Measurements from ENCODE around the gene AFF3.
"Not testable (repeated sequence)": the region's sequence is repeated elsewhere in the genome, so short reads cannot be mapped to it uniquely, and the experiment has no call there.

AFF3 gene

DNA sequence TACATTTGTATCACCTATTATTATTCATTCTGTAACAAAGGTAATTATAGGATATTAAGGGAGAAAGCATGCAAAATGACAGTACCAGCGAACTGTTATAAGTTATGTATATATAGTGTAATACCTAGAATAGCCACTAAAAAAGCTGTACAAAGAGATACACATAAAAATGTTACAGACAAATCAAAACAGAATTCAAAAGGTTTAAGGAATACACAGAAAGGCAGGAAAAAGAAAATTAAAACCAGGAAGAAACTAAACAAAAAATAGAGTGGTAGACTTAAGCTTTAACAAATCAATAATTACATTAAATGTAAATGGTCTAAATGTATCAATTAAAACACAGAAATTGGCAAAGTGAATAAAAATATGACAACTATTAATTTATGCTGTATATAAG is 476.1 kb downstream of the AFF3 start:
- TF ChIP-seq, protein P1, sequence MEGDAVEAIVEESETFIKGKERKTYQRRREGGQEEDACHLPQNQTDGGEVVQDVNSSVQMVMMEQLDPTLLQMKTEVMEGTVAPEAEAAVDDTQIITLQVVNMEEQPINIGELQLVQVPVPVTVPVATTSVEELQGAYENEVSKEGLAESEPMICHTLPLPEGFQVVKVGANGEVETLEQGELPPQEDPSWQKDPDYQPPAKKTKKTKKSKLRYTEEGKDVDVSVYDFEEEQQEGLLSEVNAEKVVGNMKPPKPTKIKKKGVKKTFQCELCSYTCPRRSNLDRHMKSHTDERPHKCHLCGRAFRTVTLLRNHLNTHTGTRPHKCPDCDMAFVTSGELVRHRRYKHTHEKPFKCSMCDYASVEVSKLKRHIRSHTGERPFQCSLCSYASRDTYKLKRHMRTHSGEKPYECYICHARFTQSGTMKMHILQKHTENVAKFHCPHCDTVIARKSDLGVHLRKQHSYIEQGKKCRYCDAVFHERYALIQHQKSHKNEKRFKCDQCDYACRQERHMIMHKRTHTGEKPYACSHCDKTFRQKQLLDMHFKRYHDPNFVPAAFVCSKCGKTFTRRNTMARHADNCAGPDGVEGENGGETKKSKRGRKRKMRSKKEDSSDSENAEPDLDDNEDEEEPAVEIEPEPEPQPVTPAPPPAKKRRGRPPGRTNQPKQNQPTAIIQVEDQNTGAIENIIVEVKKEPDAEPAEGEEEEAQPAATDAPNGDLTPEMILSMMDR (IDR thresholded peaks at IDR 0.05; ENCODE audit: low read depth, low read length) = no peak
- DNase-seq (ENCODE audit: low read depth, low spot score) = no peak
- in situ Hi-C loops (cut with HindIII; ENCODE audit: low sequenced_read_pairs) = no loop called here
- no peak overlapping the region for H3K4me3 ChIP-seq (ENCODE audit: low read depth, low read length)

DNA sequence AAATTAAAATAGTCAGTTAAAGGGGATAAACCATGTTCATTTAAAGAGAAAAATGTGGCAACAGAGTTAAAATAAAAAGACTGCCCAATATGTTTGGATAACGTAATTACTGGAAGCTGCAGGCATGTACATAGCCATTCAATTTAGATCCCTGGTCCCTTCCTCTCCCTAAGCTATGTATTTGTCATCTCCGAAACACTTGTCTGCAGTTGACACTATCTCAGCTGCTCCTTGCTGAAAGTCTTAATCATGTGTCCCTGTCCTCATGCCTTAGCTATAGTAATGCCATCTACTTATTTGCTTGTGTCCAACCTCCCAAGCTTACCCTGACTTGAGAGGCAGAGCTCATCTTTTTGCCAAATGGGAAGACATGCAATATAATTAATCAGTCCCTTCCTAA is 478.7 kb downstream of the AFF3 start:
- in situ Hi-C loops (cut with HindIII; ENCODE audit: low sequenced_read_pairs) = no loop called here
- H3K4me3 ChIP-seq (ENCODE audit: low read depth, low read length) = no peak overlapping the region
- DNase-seq (ENCODE audit: low read depth, low spot score) = no peak
- TF ChIP-seq, protein P1 (IDR thresholded peaks at IDR 0.05; ENCODE audit: low read depth, low read length) = no peak

DNA sequence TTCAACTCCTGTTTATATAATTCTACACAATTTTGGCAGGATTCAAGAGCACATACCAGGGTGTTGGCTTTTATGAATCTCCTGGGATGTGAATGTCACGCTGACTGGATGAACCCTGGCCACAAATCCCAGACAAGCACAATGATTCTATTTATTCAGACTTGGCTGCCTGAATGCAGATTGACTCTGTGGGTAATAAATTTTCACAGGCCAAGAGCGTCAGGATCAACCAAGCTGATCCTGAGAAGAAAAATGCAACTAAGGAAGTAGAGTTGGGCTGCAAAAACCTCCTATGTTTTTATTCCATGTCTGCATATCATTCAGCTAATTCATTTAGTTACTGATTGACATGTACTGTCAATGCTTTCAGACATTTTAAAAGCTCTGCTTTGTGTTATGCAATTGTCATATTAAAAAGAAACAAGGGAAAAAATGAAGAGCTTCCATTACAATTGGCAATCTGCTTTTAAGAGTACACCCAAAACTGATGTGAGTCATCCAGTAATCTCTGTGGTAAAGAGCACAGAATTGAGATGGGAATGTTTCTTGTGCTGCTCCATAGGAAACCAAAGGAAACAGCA is 479.5 kb downstream of the AFF3 start:
- in situ Hi-C loops (cut with HindIII; ENCODE audit: low sequenced_read_pairs) = no loop called here

DNA sequence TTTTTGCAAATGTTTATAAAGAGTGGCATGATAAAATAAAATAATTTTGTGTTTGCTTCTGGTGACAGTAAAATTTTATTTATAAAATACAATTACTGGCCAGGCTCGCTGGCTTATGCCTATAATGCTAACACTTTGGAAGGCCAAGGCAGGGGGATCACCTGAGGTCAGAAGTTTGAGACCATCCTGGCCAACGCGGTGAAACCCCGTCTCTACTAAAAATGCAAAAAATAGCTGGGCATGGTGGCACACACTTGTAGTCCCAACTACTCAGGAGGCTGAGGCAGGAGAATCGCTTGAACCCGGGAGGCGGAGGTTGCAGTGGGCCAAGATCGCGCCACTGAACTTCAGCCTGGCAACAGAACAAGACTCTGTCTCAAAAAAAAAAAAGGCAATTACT is 480.6 kb downstream of the AFF3 start:
- DNase-seq (ENCODE audit: low read depth, low spot score); H3K4me3 ChIP-seq (ENCODE audit: low read depth, low read length); in situ Hi-C loops (cut with HindIII; ENCODE audit: low sequenced_read_pairs): not testable (repeated sequence)

More for the DNA sequence above, 479.5 kb downstream of the AFF3 start:
- peak; percentile 97 for DNase-seq (ENCODE audit: low read depth, low spot score)
- TF ChIP-seq, protein P1 (IDR thresholded peaks at IDR 0.05; ENCODE audit: low read depth, low read length) = no peak
- no peak overlapping the region for H3K4me3 ChIP-seq (ENCODE audit: low read depth, low read length)

DNA sequence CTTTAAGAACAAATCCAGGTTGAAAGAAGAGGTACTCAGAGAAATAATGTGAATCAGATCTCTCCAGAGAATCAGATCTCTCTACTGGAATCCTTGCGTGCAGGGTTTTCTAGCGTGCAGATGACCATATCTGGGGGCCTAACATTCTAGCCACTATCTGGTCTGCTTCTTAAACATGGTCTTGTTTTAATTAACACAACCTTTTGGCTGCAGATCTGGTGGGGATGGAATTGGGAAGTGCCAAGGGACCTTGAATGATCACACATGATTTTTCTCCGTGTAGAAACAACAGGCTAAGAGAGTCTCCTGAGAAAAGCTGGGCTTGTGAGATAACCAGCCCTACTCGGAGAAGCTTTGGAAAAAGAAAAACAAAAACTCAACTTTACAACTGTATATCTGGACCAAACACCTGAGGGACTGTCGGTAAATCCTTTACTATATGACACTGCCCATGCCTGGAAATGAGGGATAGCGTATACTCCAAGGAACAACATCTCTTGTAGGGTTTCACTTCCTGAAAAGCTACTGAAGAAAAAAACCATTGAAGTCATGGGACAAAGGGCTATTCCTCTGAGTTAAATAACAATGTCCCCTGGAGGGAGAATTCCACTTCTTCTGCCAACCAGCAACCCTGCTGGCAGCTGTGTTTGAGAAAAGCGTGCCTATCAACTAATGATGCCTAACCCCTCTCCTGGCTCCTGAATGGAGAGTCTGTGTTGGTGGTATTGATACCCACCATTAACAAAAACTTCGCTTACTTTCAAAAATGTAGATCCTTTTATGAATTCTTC is 481.6 kb downstream of the AFF3 start:
- no peak overlapping the region for H3K4me3 ChIP-seq (ENCODE audit: low read depth, low read length)
- in situ Hi-C loops (cut with HindIII; ENCODE audit: low sequenced_read_pairs) = no loop called here
- DNase-seq (ENCODE audit: low read depth, low spot score) = no peak
- TF ChIP-seq, protein P1 (IDR thresholded peaks at IDR 0.05; ENCODE audit: low read depth, low read length) = no peak

DNA sequence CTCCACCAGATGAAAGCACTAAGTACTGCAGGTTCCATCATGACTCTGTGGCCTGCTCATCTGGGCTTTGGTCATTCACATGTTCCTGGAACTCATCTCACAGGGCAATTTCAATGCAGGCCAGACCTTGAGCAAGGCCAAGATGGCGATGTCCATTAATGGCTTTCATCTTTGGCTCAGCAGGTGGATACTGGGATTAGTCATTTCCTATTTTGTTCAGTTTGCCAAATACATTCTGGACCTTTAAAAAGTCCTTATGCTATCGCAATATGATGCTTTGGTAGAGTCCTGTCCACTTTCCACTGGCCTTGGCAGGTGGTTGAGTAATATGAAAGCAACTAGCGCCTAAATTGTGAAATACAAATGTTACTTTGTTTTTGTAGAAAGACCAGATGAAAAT is 482.5 kb downstream of the AFF3 start:
- TF ChIP-seq, protein P1 (IDR thresholded peaks at IDR 0.05; ENCODE audit: low read depth, low read length) = no peak
- peak; percentile 68 for DNase-seq (ENCODE audit: low read depth, low spot score)
- no peak overlapping the region for H3K4me3 ChIP-seq (ENCODE audit: low read depth, low read length)
- in situ Hi-C loops (cut with HindIII; ENCODE audit: low sequenced_read_pairs) = no loop called here

DNA sequence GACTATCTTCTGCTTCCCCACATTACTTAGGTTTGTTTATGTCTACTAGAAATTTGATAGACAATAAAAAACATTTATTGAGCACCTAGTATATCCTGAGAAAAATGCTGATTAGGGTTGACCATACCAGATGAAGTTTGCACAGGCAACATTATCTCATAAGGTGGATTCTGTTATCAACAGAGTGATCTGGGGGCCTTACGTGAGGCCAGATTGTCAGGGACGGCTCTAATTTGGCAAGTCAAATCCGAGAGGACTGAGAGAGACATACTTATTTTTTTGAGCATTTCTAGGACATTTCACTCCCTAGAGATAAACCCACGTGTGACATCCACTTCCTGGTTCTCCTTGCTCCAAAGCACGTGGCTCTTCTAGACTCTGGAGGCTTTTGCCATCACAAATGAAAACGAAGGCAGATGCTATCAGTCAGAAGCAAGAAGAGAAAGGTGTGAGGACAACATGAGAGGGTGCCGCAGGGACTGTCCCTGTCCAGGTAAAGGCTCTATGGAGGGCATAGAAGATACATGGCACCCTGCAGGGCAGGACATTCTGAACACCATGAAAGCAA is 484.6 kb downstream of the AFF3 start:
- TF ChIP-seq, protein P1 (IDR thresholded peaks at IDR 0.05; ENCODE audit: low read depth, low read length) = no peak
- in situ Hi-C loops (cut with HindIII; ENCODE audit: low sequenced_read_pairs) = no loop called here
- no peak for DNase-seq (ENCODE audit: low read depth, low spot score)
- no peak overlapping the region for H3K4me3 ChIP-seq (ENCODE audit: low read depth, low read length)
